Stomach (tissue), 4 donors: ENCODE measurements around the gene FAF2.

Experiments
- EP300 ChIP-seq: sonication (generic); formaldehyde crosslinking; IDR thresholded peaks from one replicate; pipeline ENCODE4 v1.6.1; 2017; ENCODE audit warnings: antibody characterized with exemption
- POLR2A ChIP-seq, 4 donors: fragments of 450-650 bp; IDR thresholded peaks; one replicate each; pipeline ENCODE4 v1.6.1; 2016; ENCODE audit warnings: antibody characterized with exemption in 4 of 4, control low read depth in 2 of 4, mild to moderate bottlenecking in 1 of 4, moderate library complexity in 1 of 4
- TF ChIP-seq, protein P1 (sequence below), 7 experiments: fragments of 450-650 bp in 4 of 7; fragments of 200-600 bp in 3 of 7; sonication (generic) in 3 of 7; IDR thresholded peaks; one replicate each; pipeline ENCODE4 v1.5.1; 2016 to 2019; ENCODE audit warnings: antibody characterized with exemption in 7 of 7, control low read depth in 2 of 7, mild to moderate bottlenecking in 1 of 7

DNA sequence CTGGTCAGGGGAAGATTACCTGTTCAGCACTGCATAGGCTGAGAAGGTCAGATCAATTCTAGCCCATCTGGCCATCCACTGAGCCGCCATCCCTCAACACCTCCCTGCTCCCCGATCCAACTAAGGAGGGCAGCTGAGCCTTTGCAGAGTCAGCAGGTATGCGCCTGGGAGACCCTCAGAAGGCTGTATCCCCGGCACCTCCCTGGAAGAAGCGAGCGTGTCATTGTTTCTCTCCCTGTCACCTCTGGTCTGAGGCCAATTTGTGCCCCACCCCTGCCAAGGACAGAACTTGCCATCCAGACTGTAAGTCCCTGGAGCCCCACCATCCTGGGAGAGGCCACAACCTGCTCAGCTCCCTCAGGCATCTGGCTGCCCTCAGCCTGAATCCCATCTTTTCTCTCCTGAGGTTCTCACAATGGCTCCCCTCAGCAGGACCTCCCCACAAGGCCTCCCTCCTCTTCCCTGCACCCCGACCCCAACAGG is 34.4 kb upstream of the FAF2 start:
- TF ChIP-seq, protein P1, sequence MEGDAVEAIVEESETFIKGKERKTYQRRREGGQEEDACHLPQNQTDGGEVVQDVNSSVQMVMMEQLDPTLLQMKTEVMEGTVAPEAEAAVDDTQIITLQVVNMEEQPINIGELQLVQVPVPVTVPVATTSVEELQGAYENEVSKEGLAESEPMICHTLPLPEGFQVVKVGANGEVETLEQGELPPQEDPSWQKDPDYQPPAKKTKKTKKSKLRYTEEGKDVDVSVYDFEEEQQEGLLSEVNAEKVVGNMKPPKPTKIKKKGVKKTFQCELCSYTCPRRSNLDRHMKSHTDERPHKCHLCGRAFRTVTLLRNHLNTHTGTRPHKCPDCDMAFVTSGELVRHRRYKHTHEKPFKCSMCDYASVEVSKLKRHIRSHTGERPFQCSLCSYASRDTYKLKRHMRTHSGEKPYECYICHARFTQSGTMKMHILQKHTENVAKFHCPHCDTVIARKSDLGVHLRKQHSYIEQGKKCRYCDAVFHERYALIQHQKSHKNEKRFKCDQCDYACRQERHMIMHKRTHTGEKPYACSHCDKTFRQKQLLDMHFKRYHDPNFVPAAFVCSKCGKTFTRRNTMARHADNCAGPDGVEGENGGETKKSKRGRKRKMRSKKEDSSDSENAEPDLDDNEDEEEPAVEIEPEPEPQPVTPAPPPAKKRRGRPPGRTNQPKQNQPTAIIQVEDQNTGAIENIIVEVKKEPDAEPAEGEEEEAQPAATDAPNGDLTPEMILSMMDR (IDR thresholded peaks at IDR 0.05): no peak
- TF ChIP-seq EP300 (no peak), POLR2A (IDR thresholded peaks at IDR 0.05) (no peak)
